ENCODE data around the gene STPG3.

DNA sequence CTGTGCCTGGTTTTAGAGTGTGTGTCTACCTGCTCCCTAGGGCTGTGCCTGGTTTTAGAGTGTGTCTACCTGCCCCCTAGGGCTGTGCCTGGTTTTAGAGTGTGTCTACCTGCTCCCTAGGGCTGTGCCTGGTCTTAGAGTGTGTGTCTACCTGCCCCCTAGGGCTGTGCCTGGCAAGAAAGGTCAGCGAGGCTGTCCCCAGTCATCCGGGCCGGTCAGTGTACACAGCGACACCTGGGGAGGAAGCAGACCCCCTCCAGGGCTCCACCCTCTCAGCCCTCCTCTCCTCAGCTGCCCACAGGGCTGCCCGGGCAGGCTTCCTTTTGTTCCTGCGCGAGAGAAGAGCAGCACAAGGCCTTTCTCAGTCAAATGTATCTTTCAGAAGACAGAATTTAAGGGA, 46.9 kb downstream of the STPG3 start:
- TF ChIP-seq, protein P1, sequence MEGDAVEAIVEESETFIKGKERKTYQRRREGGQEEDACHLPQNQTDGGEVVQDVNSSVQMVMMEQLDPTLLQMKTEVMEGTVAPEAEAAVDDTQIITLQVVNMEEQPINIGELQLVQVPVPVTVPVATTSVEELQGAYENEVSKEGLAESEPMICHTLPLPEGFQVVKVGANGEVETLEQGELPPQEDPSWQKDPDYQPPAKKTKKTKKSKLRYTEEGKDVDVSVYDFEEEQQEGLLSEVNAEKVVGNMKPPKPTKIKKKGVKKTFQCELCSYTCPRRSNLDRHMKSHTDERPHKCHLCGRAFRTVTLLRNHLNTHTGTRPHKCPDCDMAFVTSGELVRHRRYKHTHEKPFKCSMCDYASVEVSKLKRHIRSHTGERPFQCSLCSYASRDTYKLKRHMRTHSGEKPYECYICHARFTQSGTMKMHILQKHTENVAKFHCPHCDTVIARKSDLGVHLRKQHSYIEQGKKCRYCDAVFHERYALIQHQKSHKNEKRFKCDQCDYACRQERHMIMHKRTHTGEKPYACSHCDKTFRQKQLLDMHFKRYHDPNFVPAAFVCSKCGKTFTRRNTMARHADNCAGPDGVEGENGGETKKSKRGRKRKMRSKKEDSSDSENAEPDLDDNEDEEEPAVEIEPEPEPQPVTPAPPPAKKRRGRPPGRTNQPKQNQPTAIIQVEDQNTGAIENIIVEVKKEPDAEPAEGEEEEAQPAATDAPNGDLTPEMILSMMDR (IDR thresholded peaks at IDR 0.05; ENCODE audit: control extremely low read depth in 1 of 3, insufficient read depth in 1 of 3, low read depth in 1 of 3, low read length in 3 of 3): no peak
- TF ChIP-seq KDM4A (IDR thresholded peaks at IDR 0.05; ENCODE audit: low read depth, low read length, severe bottlenecking) (no peak), ZNF274 (IDR thresholded peaks at IDR 0.05; ENCODE audit: borderline replicate concordance, extremely low read depth, low read length) (no peak), RNF2 (IDR thresholded peaks at IDR 0.05; ENCODE audit: borderline replicate concordance, low read depth, low read length, missing control alignments, poor library complexity, severe bottlenecking) (no peak), MAFK (IDR thresholded peaks at IDR 0.05; ENCODE audit: low read depth, low read length) (no peak), EZH2 (IDR thresholded peaks at IDR 0.05; ENCODE audit: low read depth, low read length, severe bottlenecking) (peak; percentile 30), POLR2A (IDR thresholded peaks at IDR 0.05; ENCODE audit: control extremely low read depth in 1 of 2, low read depth in 2 of 2, low read length in 2 of 2) (no peak), POLR2AphosphoS5 (IDR thresholded peaks at IDR 0.05; ENCODE audit: low read depth, low read length) (no peak)
- TF ChIP-seq, protein P2, sequence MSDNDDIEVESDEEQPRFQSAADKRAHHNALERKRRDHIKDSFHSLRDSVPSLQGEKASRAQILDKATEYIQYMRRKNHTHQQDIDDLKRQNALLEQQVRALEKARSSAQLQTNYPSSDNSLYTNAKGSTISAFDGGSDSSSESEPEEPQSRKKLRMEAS (IDR thresholded peaks at IDR 0.05): no peak
- TF ChIP-seq, protein P3, sequence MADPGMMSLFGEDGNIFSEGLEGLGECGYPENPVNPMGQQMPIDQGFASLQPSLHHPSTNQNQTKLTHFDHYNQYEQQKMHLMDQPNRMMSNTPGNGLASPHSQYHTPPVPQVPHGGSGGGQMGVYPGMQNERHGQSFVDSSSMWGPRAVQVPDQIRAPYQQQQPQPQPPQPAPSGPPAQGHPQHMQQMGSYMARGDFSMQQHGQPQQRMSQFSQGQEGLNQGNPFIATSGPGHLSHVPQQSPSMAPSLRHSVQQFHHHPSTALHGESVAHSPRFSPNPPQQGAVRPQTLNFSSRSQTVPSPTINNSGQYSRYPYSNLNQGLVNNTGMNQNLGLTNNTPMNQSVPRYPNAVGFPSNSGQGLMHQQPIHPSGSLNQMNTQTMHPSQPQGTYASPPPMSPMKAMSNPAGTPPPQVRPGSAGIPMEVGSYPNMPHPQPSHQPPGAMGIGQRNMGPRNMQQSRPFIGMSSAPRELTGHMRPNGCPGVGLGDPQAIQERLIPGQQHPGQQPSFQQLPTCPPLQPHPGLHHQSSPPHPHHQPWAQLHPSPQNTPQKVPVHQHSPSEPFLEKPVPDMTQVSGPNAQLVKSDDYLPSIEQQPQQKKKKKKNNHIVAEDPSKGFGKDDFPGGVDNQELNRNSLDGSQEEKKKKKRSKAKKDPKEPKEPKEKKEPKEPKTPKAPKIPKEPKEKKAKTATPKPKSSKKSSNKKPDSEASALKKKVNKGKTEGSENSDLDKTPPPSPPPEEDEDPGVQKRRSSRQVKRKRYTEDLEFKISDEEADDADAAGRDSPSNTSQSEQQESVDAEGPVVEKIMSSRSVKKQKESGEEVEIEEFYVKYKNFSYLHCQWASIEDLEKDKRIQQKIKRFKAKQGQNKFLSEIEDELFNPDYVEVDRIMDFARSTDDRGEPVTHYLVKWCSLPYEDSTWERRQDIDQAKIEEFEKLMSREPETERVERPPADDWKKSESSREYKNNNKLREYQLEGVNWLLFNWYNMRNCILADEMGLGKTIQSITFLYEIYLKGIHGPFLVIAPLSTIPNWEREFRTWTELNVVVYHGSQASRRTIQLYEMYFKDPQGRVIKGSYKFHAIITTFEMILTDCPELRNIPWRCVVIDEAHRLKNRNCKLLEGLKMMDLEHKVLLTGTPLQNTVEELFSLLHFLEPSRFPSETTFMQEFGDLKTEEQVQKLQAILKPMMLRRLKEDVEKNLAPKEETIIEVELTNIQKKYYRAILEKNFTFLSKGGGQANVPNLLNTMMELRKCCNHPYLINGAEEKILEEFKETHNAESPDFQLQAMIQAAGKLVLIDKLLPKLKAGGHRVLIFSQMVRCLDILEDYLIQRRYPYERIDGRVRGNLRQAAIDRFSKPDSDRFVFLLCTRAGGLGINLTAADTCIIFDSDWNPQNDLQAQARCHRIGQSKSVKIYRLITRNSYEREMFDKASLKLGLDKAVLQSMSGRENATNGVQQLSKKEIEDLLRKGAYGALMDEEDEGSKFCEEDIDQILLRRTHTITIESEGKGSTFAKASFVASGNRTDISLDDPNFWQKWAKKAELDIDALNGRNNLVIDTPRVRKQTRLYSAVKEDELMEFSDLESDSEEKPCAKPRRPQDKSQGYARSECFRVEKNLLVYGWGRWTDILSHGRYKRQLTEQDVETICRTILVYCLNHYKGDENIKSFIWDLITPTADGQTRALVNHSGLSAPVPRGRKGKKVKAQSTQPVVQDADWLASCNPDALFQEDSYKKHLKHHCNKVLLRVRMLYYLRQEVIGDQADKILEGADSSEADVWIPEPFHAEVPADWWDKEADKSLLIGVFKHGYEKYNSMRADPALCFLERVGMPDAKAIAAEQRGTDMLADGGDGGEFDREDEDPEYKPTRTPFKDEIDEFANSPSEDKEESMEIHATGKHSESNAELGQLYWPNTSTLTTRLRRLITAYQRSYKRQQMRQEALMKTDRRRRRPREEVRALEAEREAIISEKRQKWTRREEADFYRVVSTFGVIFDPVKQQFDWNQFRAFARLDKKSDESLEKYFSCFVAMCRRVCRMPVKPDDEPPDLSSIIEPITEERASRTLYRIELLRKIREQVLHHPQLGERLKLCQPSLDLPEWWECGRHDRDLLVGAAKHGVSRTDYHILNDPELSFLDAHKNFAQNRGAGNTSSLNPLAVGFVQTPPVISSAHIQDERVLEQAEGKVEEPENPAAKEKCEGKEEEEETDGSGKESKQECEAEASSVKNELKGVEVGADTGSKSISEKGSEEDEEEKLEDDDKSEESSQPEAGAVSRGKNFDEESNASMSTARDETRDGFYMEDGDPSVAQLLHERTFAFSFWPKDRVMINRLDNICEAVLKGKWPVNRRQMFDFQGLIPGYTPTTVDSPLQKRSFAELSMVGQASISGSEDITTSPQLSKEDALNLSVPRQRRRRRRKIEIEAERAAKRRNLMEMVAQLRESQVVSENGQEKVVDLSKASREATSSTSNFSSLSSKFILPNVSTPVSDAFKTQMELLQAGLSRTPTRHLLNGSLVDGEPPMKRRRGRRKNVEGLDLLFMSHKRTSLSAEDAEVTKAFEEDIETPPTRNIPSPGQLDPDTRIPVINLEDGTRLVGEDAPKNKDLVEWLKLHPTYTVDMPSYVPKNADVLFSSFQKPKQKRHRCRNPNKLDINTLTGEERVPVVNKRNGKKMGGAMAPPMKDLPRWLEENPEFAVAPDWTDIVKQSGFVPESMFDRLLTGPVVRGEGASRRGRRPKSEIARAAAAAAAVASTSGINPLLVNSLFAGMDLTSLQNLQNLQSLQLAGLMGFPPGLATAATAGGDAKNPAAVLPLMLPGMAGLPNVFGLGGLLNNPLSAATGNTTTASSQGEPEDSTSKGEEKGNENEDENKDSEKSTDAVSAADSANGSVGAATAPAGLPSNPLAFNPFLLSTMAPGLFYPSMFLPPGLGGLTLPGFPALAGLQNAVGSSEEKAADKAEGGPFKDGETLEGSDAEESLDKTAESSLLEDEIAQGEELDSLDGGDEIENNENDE (IDR thresholded peaks at IDR 0.05; ENCODE audit: insufficient replicate concordance, low read length): no peak

Measured in H1 (cell line).